GM23338 (cell line): ENCODE data around the gene FBXL4. TPM values are rescaled to one million over a fixed set of nuclear protein-coding genes. Genes with fewer than 3 reads are reported as not detected.

Source experiments
- ATAC-seq: fragments of 200-7000 bp; cut with Tn5 transposase; 3 replicates; pipeline ENCODE4 v1.9.1; 2020
- DNase-seq: peaks from one replicate; pipeline ENCODE4 v3.0.0-alpha.2; 2015; ENCODE audit warnings: low spot score
- H2AFZ ChIP-seq: fragments of 200-600 bp; sonication (generic); 2 replicates; pipeline ENCODE4 v1.8.0; 2016; ENCODE audit warnings: antibody characterized with exemption, mild to moderate bottlenecking, moderate library complexity
- H3F3A ChIP-seq: fragments of 200-600 bp; sonication (generic); replicated peaks from 2 replicates; pipeline ENCODE4 v1.8.0; 2017; ENCODE audit warnings: antibody characterized with exemption, mixed run types, low read depth
- H3K27ac ChIP-seq: fragments of 200-600 bp; sonication (generic); 2 replicates; pipeline ENCODE4 v1.6.1; 2016; ENCODE audit warnings: low read depth
- H3K27me3 ChIP-seq: fragments of 200-600 bp; sonication (generic); 2 replicates; pipeline ENCODE4 v1.8.0; 2016; ENCODE audit warnings: mild to moderate bottlenecking, mixed run types, moderate library complexity; ENCODE audit not compliant: insufficient read depth
- H3K36me3 ChIP-seq: fragments of 200-600 bp; sonication (generic); 2 replicates; pipeline ENCODE4 v1.8.0; 2016; ENCODE audit warnings: mild to moderate bottlenecking; ENCODE audit not compliant: insufficient read depth
- H3K4me1 ChIP-seq: fragments of 200-600 bp; sonication (generic); 2 replicates; pipeline ENCODE4 v1.8.0; 2016; ENCODE audit warnings: mild to moderate bottlenecking, moderate library complexity; ENCODE audit not compliant: insufficient read depth
- H3K4me2 ChIP-seq: fragments of 200-600 bp; sonication (generic); 2 replicates; pipeline ENCODE4 v1.7.1; 2017; ENCODE audit warnings: mixed run types
- H3K4me3 ChIP-seq: fragments of 200-600 bp; sonication (generic); 2 replicates; pipeline ENCODE4 v1.6.1; 2016; ENCODE audit warnings: mixed run types
- H3K79me2 ChIP-seq: fragments of 200-600 bp; sonication (generic); replicated peaks from 2 replicates; pipeline ENCODE4 v1.8.0; 2017; ENCODE audit warnings: mild to moderate bottlenecking; ENCODE audit not compliant: insufficient read depth
- H3K9me2 ChIP-seq: fragments of 200-600 bp; sonication (generic); 2 replicates; pipeline ENCODE4 v1.8.0; 2017; ENCODE audit not compliant: insufficient read depth
- H4K20me1 ChIP-seq: fragments of 200-600 bp; sonication (generic); replicated peaks from 2 replicates; pipeline ENCODE4 v1.8.0; 2017; ENCODE audit warnings: mild to moderate bottlenecking; ENCODE audit not compliant: insufficient read depth
- H3K27ac Mint-ChIP-seq: 2 replicates; pipeline ENCODE4 v1.8.0; 2020; ENCODE audit warnings: inconsistent platforms, mild to moderate bottlenecking, moderate library complexity, mixed read lengths
- H3K27me3 Mint-ChIP-seq: 3 replicates; pipeline ENCODE4 v1.8.0; 2022; ENCODE audit warnings: low read depth, mild to moderate bottlenecking, moderate library complexity, mixed read lengths, inconsistent platforms; ENCODE audit not compliant: insufficient read depth, poor library complexity
- H3K36me3 Mint-ChIP-seq: 3 replicates; pipeline ENCODE4 v1.8.0; 2021; ENCODE audit warnings: low read depth, mild to moderate bottlenecking, inconsistent platforms, moderate library complexity, mixed read lengths
- H3K4me1 Mint-ChIP-seq: 3 replicates; pipeline ENCODE4 v1.8.0; 2020; ENCODE audit warnings: mild to moderate bottlenecking, inconsistent platforms, mixed read lengths
- H3K4me3 Mint-ChIP-seq: 3 replicates; pipeline ENCODE4 v1.8.0; 2021; ENCODE audit warnings: moderate library complexity, mild to moderate bottlenecking, inconsistent platforms, mixed read lengths
- H3K9me3 Mint-ChIP-seq: 3 replicates; pipeline ENCODE4 v1.8.0; 2020; ENCODE audit warnings: moderate library complexity, mild to moderate bottlenecking, inconsistent platforms, mixed read lengths
- CREB1 ChIP-seq: fragments of 250-450 bp; sonication (Bioruptor Pico); IDR thresholded peaks from 2 replicates; pipeline ENCODE4 v1.5.0; 2020; ENCODE audit warnings: low read depth, mild to moderate bottlenecking, moderate library complexity
- EZH2 ChIP-seq: fragments of 200-600 bp; sonication (generic); IDR thresholded peaks from one replicate; pipeline ENCODE4 v1.8.0; 2017; ENCODE audit warnings: antibody characterized with exemption, mild to moderate bottlenecking, low read depth; ENCODE audit not compliant: unreplicated experiment
- JUNB ChIP-seq: IDR thresholded peaks from one replicate; pipeline ENCODE4 v1.6.1; 2016; ENCODE audit warnings: antibody characterized with exemption; ENCODE audit not compliant: unreplicated experiment
- NANOG ChIP-seq: IDR thresholded peaks from 2 replicates; pipeline ENCODE4 v1.6.1; 2016; ENCODE audit warnings: antibody characterized with exemption, borderline replicate concordance
- REST ChIP-seq: IDR thresholded peaks from one replicate; pipeline ENCODE4 v1.6.1; 2018; ENCODE audit warnings: antibody characterized with exemption; ENCODE audit not compliant: unreplicated experiment
- STAT1 ChIP-seq: IDR thresholded peaks from one replicate; pipeline ENCODE4 v1.6.1; 2016; ENCODE audit warnings: antibody characterized with exemption; ENCODE audit not compliant: unreplicated experiment
- ZNF114 ChIP-seq: fragments of 250-450 bp; sonication (Bioruptor Pico); IDR thresholded peaks from 2 replicates; pipeline ENCODE4 v1.5.0; 2020; ENCODE audit warnings: mild to moderate bottlenecking, moderate library complexity
- polyA plus RNA-seq: library from polyadenylated mRNA; unstranded; fragments of >200 nt; fragmentation: Nextera tagmentation; extraction: Ambion mirVana; gene quantifications from 2 replicates; pipeline ENCODE4 v1.2.1, GENCODE V29; 2016
- total RNA-seq: library from RNA; depleted of rRNA; stranded (reverse); fragments of >200 nt; shearing (Covaris generic); gene quantifications from 2 replicates; pipeline ENCODE4 v1.2.3, GENCODE V29; 2014
- TF ChIP-seq, protein P1 (sequence below), 2 experiments: fragments of 200-600 bp in 1 of 2; sonication (generic) in 1 of 2; conservative IDR thresholded peaks; 2 replicates each; pipeline versions ENCODE4 v1.5.1 to v1.6.1; 2016 to 2017; ENCODE audit warnings: antibody characterized with exemption in 2 of 2, low read depth in 2 of 2, mild to moderate bottlenecking in 2 of 2, moderate library complexity in 1 of 2

The FBXL4 gene
- total and polyA plus RNA-seq, 2 experiments from 2014 or later = 8.5 to 23.4 TPM

DNA sequence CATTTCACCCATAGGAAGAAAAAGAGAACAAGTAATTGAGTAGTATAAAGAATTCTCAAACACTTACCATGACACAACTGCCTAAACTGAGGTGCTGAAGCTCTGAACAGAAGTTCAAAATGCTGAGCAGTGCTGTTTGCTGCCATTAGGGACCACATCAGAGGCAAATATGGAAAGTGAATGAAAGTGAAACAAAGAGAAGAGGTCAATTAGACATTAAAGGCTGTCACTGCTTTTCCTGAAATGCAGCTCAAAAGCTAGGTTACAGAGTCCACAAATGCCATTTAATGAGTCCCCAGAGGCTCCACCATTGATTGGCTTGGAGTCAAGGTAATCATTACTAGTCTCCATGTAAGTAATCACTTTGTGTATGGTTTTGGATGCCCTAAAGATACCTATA, 67.3 kb downstream of the FBXL4 start (continued):
- TF ChIP-seq EZH2 (no peak), JUNB (no peak), CREB1 (no peak)

GRCh38 chr6:98877250-98877649, 70.5 kb downstream of the FBXL4 start:
- H2AFZ ChIP-seq = no peak overlapping the region
- H3K27me3 ChIP-seq = no peaks in the 10 kb centered on the region
- Mint-ChIP-seq H3K36me3 (no peaks in the 10 kb centered on the region), H3K27me3 (no peaks in the 10 kb centered on the region), H3K4me3 (no peak overlapping the region), H3K4me1 (no peaks in the 10 kb centered on the region), H3K9me3 (no peaks in the 10 kb centered on the region), H3K27ac (no peak overlapping the region)
- H3K4me1 ChIP-seq = no peaks in the 10 kb centered on the region
- no peaks in the 10 kb centered on the region for H4K20me1 ChIP-seq
- no peaks in the 10 kb centered on the region for H3K36me3 ChIP-seq
- DNase-seq (no peak), ATAC-seq (no peak)
- H3K9me2 ChIP-seq = no peaks in the 10 kb centered on the region
- TF ChIP-seq REST (no peak), EZH2 (no peak)
- no peaks in the 10 kb centered on the region for H3K79me2 ChIP-seq
- no peak overlapping the region for H3K4me2 ChIP-seq
- no peak overlapping the region for H3K27ac ChIP-seq
- H3K4me3 ChIP-seq = no peak overlapping the region
- H3F3A ChIP-seq = no peaks in the 10 kb centered on the region

GRCh38 chr6:98875375-98875774, 72.4 kb downstream of the FBXL4 start:
- Histone ChIP-seq H3F3A (no peaks in the 10 kb centered on the region), H3K36me3 (no peaks in the 10 kb centered on the region), H3K79me2 (no peaks in the 10 kb centered on the region), H3K4me2 (no peak overlapping the region), H3K27me3 (no peaks in the 10 kb centered on the region), H2AFZ (no peak overlapping the region), H3K4me3 (no peak overlapping the region), H3K4me1 (no peaks in the 10 kb centered on the region), H3K27ac (no peak overlapping the region), H4K20me1 (no peaks in the 10 kb centered on the region), H3K9me2 (no peaks in the 10 kb centered on the region)
- no peaks in the 10 kb centered on the region for H3K36me3 Mint-ChIP-seq
- no peaks in the 10 kb centered on the region for H3K4me1 Mint-ChIP-seq
- no peak overlapping the region for H3K27ac Mint-ChIP-seq
- H3K9me3 Mint-ChIP-seq = no peaks in the 10 kb centered on the region
- ATAC-seq (no peak), DNase-seq (no peak)
- H3K4me3 Mint-ChIP-seq = no peak overlapping the region
- H3K27me3 Mint-ChIP-seq = peaks cover 2% of the 10 kb centered on the region
- TF ChIP-seq, protein P1, sequence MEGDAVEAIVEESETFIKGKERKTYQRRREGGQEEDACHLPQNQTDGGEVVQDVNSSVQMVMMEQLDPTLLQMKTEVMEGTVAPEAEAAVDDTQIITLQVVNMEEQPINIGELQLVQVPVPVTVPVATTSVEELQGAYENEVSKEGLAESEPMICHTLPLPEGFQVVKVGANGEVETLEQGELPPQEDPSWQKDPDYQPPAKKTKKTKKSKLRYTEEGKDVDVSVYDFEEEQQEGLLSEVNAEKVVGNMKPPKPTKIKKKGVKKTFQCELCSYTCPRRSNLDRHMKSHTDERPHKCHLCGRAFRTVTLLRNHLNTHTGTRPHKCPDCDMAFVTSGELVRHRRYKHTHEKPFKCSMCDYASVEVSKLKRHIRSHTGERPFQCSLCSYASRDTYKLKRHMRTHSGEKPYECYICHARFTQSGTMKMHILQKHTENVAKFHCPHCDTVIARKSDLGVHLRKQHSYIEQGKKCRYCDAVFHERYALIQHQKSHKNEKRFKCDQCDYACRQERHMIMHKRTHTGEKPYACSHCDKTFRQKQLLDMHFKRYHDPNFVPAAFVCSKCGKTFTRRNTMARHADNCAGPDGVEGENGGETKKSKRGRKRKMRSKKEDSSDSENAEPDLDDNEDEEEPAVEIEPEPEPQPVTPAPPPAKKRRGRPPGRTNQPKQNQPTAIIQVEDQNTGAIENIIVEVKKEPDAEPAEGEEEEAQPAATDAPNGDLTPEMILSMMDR (conservative IDR thresholded peaks at IDR 0.05; ENCODE audit: low read depth in 2 of 2) = no peak
- TF ChIP-seq NANOG (no peak), ZNF114 (CRISPR knock-in tag) (no peak), STAT1 (no peak), CREB1 (no peak)
